Activated naive CD8-positive, alpha-beta T cell treated with anti-CD3 and anti-CD28 coated beads, Interleukin-2, amount 10 ng/mL, durations not matched to agents 7 days and 5 days (primary cell): ENCODE measurements around the gene RSPH1. TPM values are rescaled to one million over a fixed set of nuclear protein-coding genes. Genes with fewer than 3 reads are reported as not detected.
A peak's percentile ranks its signal among the peaks of the same experiment; 100 is the strongest.

Experiments
- ATAC-seq: fragments of 150-1000 bp; cut with Tn5 transposase; one replicate; pipeline ENCODE4 v1.10.0; 2021; ENCODE audit warnings: low read depth, moderate library complexity
- POLR2A ChIA-PET: fragments of 350-600 bp; sonication (Branson Sonifier 250); formaldehyde crosslinking; loops from one replicate; lab custom pipeline; 2021; ENCODE audit warnings: antibody characterized with exemption; lab: Charles Lee
- DNase-seq: peaks from one replicate; pipeline ENCODE4 v3.0.0; 2021
- H3K27ac Mint-ChIP-seq: one replicate; pipeline ENCODE4 v1.8.0; 2022; ENCODE audit warnings: mild to moderate bottlenecking, mixed read lengths
- H3K27me3 Mint-ChIP-seq: one replicate; pipeline ENCODE4 v1.8.0; 2022; ENCODE audit warnings: mild to moderate bottlenecking, moderate library complexity, mixed read lengths
- H3K36me3 Mint-ChIP-seq: one replicate; pipeline ENCODE4 v1.8.0; 2021; ENCODE audit warnings: mild to moderate bottlenecking, mixed read lengths
- H3K4me1 Mint-ChIP-seq: one replicate; pipeline ENCODE4 v1.8.0; 2021; ENCODE audit warnings: mixed read lengths
- H3K4me3 Mint-ChIP-seq: one replicate; pipeline ENCODE4 v1.8.0; 2022; ENCODE audit warnings: mild to moderate bottlenecking, moderate library complexity, mixed read lengths
- H3K9me3 Mint-ChIP-seq: one replicate; pipeline ENCODE4 v1.8.0; 2021; ENCODE audit warnings: mixed read lengths
- total RNA-seq, 2 experiments: library from RNA; stranded (reverse); gene quantifications; one replicate each; pipeline ENCODE4 v1.2.3, GENCODE V29; 2021

The RSPH1 gene
- total RNA-seq, 2 experiments from 2014 or later = not detected

DNA sequence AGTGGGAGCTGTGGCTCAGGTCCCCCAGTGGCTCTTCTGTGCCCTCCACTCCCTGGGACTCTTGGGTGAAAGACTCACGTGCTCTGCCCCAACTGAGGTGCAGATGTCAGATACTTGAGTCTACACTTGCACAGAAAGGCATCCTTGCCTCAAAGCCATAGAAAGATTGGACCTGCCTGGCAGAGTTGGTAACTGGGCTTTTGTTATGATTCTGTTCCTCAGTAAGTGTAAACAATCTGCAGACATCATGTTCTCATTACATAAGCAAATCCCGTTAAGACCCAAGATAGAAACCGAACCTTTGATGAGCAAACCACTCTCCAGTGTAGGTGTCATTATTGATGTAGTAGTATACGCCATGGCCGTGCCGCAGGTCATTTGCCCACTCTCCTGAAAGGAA lies 10.0 kb downstream of the RSPH1 start:
- Mint-ChIP-seq H3K4me1 (peaks cover 2% of the 10 kb centered on the region), H3K9me3 (peaks cover 4% of the 10 kb centered on the region), H3K27me3 (peaks cover 34% of the 10 kb centered on the region), H3K4me3 (no peak overlapping the region), H3K27ac (no peak overlapping the region), H3K36me3 (peaks cover 2% of the 10 kb centered on the region)
- no peak for DNase-seq
- POLR2A ChIA-PET = no interaction called here
- ATAC-seq = no peak

DNA sequence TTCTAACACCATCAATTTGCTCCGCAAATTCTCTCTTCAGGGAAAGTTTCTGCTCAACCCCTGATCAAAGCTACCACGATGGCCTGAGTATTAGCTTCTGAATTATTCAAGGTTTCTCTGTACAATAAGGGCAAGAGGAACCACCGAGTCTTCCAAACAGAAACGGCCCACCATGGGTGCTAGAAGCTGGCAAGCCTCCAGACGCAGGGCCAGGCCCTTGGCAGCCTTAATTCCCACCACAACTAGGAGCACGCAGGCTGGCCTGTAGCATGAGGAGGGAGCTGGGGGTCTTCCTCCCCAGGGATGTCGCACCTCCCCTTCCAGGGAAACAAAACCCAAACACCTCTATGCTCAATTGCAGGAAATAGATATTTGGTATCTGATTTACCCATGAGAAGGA lies 11.1 kb downstream of the RSPH1 start:
- Mint-ChIP-seq H3K27me3 (peaks cover 37% of the 10 kb centered on the region), H3K36me3 (peaks cover 2% of the 10 kb centered on the region), H3K27ac (no peak overlapping the region), H3K4me1 (no peaks in the 10 kb centered on the region), H3K9me3 (peaks cover 4% of the 10 kb centered on the region), H3K4me3 (no peak overlapping the region)
- ATAC-seq (no peak), DNase-seq (no peak)
- POLR2A ChIA-PET = no interaction called here

DNA sequence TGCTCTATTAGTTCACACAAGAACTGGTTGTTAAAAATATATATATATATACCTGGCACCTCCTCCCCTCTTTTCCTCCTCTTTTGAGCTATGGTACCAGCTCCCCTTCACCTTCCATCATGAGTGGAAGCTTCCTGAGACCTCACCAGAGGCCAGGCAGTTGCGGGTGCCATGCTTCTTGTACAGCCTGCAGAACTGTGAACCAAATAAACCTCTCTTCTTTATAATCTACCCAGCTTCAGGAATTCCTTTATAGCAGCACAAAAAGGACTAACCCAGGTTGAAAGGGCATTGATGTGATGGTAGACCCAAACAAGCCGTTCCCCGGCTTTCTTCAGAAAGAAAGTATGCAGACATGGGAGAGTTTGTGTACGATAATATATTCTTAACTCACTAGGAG lies 14.9 kb downstream of the RSPH1 start:
- DNase-seq = no peak
- H3K4me1 Mint-ChIP-seq = no peaks in the 10 kb centered on the region
- H3K9me3 Mint-ChIP-seq = no peaks in the 10 kb centered on the region
- ATAC-seq = no peak
- H3K27me3 Mint-ChIP-seq = peaks cover 19% of the 10 kb centered on the region
- H3K4me3 Mint-ChIP-seq = no peak overlapping the region
- no peaks in the 10 kb centered on the region for H3K36me3 Mint-ChIP-seq
- POLR2A ChIA-PET = no interaction called here
- H3K27ac Mint-ChIP-seq = no peak overlapping the region

DNA sequence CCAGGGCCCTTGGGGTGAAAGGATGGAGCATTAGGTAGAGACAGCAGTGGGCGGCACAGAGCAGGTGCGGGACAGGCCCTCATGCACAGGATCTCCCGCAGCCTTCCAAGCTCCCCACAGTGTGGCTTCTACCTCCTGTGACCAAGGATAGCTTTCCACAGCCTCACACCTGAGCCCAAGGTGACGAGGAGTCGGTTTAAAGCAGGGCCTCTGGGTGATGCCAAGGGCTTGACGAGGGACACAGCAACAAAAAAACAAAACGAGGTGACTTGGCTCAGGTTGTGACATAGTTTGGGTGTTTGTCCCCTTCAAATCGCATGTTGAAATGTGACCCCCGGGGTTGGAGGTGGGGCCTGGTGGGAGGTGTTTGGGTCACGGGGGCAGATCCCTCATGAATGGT lies 15.3 kb downstream of the RSPH1 start:
- H3K27ac Mint-ChIP-seq = no peak overlapping the region
- no peaks in the 10 kb centered on the region for H3K9me3 Mint-ChIP-seq
- H3K4me1 Mint-ChIP-seq = no peaks in the 10 kb centered on the region
- no peaks in the 10 kb centered on the region for H3K36me3 Mint-ChIP-seq
- DNase-seq = no peak
- peaks cover 20% of the 10 kb centered on the region for H3K27me3 Mint-ChIP-seq
- POLR2A ChIA-PET = no interaction called here
- no peak overlapping the region for H3K4me3 Mint-ChIP-seq
- no peak for ATAC-seq

DNA sequence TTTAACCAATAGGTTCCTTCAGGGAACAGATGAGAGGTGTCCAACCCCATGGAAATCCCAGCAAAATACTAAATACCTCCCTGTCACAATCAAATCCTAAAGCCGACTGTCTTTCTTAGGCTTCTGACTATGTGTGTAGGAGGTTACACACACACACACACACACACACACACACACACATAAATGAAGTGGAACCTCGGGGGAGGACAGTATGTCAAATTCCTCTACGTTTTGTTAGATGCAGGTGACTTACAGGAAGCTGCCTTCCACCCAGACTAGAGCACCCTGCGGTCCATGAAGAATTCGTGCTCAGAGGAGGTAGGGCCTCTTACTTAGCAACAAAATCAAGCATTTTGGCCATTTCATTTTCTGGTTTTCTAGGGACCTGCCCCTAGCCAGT lies 16.4 kb downstream of the RSPH1 start:
- H3K27ac Mint-ChIP-seq = no peak overlapping the region
- no peaks in the 10 kb centered on the region for H3K36me3 Mint-ChIP-seq
- POLR2A ChIA-PET = interaction anchor here (0.7 kb wide), 1 partner anchor 35 kb away, joined by 3 read pairs; no protein-coding TSS in a partner anchor

DNA sequence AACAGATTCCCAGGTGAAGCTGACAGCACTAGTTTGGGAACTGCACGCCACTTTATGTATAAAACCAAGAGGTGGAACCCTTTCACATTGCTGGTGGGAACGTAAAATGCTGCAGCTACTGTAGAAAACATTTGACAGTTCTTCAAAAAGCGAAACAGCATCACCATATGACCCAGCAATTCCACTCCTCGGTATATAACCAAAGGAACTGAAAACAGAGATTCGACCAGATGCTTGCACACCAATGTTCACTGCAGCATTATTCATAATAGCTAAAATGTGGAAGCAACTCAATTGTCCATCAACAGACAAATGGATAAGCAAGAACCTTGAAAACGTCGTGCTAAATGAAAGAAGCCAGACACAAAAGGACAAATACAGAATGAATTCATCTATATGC lies 17.5 kb downstream of the RSPH1 start:
- H3K27me3 Mint-ChIP-seq = peaks cover 11% of the 10 kb centered on the region
- ATAC-seq (no peak), DNase-seq (no peak)
- no peaks in the 10 kb centered on the region for H3K36me3 Mint-ChIP-seq
- no peaks in the 10 kb centered on the region for H3K9me3 Mint-ChIP-seq
- POLR2A ChIA-PET = no interaction called here
- H3K4me1 Mint-ChIP-seq = no peaks in the 10 kb centered on the region
- no peak overlapping the region for H3K4me3 Mint-ChIP-seq
- no peak overlapping the region for H3K27ac Mint-ChIP-seq

More for the DNA sequence above, 16.4 kb downstream of the RSPH1 start:
- Mint-ChIP-seq H3K4me3 (no peak overlapping the region), H3K27me3 (peaks cover 17% of the 10 kb centered on the region), H3K9me3 (no peaks in the 10 kb centered on the region), H3K4me1 (no peaks in the 10 kb centered on the region)
- no peak for ATAC-seq
- no peak for DNase-seq

DNA sequence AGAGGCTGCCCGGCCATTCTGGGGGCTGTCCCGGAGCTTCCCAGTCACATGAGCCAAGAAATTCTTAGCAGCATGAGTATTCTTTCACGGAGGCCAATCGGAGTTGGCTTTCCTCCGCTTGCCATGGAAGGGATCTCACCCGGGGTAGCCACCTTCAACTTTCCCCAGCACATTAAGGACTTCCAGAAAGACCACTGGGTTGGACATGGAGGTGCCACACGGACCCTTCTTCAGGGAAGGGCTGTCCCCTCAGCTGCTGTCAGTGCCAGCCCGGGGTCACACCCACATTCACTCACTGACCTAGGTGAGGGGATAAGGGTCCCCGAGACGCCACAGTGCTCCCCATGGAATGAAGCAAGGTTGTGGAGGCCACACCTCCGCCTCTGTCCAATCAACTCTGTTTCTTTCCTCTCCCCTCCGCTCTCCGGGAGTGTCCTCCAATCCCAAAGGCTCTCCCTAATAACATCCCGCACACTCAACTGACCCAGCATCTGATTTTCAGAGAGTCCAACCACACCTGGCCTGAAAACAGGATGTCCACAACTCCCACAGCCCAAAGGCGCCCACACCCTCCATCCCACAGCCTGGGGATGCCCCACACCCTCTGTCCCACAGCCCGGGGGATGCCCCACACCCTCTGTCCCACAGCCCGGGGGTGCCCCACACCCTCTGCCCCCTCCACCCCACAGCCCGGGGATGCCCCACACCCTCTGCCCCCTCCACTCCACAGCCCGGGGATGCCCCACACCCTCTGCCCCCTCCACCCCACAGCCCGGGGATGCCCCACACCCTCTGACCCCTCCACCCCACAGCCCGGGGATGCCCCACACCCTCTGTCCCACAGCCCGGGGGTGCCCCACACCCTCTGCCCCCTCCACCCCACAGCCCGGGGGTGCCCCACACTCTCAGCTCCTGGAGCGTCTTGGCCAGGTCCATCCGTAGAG lies 19.4 kb downstream of the RSPH1 start:
- no peak for DNase-seq
- no peaks in the 10 kb centered on the region for H3K36me3 Mint-ChIP-seq
- H3K27me3 Mint-ChIP-seq = peaks cover 9% of the 10 kb centered on the region
- POLR2A ChIA-PET = no interaction called here
- no peaks in the 10 kb centered on the region for H3K9me3 Mint-ChIP-seq
- no peak for ATAC-seq
- no peaks in the 10 kb centered on the region for H3K4me1 Mint-ChIP-seq
- H3K4me3 Mint-ChIP-seq = no peak overlapping the region
- H3K27ac Mint-ChIP-seq = peak overlapping the region; percentile 53

DNA sequence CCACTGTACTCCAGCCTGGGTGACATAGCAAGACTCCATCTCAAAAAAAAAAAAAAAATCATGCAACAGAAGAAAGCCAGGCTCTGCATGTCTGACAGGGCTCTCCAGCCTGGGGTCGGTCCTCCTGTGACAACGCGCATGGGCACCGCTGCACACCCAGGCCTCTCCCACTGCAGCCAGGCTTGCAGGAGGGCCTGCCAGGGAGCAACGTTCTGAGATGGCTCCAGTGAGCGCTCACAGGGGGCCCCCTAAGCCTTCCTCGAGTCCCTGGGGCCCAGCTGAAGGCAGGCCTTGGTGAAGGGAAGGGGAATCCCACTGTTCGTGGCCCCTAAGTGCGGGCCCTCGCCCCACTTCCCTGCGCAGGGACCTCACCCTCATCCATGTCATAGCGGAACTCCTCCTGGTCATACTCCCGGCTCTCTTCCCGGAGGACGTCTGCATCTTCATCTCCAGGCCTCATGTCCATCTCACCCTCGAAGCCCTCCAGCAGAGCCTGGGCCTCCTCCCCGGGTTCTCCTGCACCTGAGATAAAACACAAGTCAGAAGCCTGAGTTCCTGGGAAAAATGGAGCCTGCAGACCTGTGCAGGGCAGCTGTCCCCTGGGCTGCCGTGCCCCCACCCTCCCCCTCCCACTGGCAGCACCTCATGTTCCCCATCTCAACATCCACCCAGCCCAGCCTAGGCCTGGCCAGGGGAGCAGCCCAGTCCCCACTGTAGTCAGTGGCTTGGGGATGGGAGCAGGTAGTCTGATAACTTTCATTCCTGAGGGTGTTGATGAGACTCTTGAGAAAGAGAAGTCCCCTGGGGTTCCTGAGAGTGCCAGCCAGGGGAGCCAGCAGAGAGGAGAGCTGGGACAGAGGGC lies 20.3 kb downstream of the RSPH1 start:
- POLR2A ChIA-PET = no interaction called here
- ATAC-seq (no peak), DNase-seq (no peak)
- no peaks in the 10 kb centered on the region for H3K4me1 Mint-ChIP-seq
- no peak overlapping the region for H3K27ac Mint-ChIP-seq
- H3K27me3 Mint-ChIP-seq = peaks cover 8% of the 10 kb centered on the region
- no peak overlapping the region for H3K4me3 Mint-ChIP-seq
- no peaks in the 10 kb centered on the region for H3K36me3 Mint-ChIP-seq
- no peaks in the 10 kb centered on the region for H3K9me3 Mint-ChIP-seq

DNA sequence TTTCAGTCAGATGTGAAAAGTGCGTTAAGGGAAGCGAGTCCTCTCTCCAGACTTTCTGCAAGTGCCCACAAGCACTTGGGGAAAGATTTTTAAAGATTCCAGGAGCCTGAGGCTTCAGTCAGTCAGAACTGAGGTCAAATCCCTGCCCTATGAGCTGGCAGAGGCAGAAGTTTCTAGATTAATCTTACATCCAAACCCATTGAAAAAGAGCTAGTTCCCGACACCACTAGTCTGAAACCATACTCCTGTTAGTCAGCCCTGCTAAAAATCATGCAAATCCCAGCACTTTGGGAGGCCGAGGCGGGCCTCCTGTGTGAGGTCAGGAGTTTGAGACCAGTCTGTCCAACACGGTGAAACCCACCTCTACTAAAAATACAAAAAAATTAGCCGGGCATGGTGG lies 21.0 kb downstream of the RSPH1 start:
- H3K27ac Mint-ChIP-seq = no peak overlapping the region
- H3K36me3 Mint-ChIP-seq = no peaks in the 10 kb centered on the region
- DNase-seq (no peak), ATAC-seq (no peak)
- POLR2A ChIA-PET = no interaction called here
- H3K4me3 Mint-ChIP-seq = no peak overlapping the region
- no peaks in the 10 kb centered on the region for H3K9me3 Mint-ChIP-seq
- H3K4me1 Mint-ChIP-seq = no peaks in the 10 kb centered on the region
- peaks cover 4% of the 10 kb centered on the region for H3K27me3 Mint-ChIP-seq

DNA sequence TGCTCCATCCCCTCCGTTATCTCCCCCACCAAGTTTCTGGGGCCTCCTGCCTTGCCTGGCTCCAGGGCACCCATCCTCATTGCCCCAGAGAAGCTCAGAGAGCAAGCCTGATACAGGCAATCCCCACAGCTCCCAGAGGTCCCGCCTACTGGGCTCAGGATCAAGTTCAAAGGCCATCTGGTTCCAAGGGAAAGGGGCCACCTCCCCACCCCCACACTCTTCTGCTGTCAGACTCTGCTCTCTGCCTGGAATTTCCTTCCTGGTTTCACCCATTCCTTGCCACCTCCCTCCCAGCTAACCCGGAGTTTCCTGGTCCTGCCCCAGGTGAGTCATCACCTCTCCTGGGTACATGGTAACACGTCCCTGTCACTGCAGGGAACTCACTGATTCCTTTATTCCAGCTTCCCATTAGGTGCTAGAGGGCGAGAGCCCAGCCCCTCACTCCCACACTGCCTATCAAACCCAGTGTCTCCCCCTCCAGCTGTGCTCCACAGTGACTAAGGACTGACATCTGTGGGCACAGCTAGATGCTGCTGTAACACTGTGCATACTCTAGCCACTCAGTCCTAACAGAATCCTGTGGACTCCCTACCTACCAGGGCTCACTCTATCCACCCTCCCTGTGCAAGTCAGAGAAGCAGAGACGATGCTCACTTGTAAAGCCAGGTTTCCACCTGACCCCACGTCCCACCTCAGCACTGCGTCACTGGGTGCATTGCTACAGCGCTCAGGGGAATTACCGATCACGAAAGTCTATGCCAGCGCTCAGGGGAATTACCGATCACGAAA lies 21.8 kb downstream of the RSPH1 start:
- POLR2A ChIA-PET = no interaction called here
- Mint-ChIP-seq H3K27me3 (peaks cover 3% of the 10 kb centered on the region), H3K4me1 (no peaks in the 10 kb centered on the region), H3K4me3 (no peak overlapping the region), H3K36me3 (no peaks in the 10 kb centered on the region), H3K9me3 (no peaks in the 10 kb centered on the region), H3K27ac (no peak overlapping the region)
- ATAC-seq (no peak), DNase-seq (no peak)

DNA sequence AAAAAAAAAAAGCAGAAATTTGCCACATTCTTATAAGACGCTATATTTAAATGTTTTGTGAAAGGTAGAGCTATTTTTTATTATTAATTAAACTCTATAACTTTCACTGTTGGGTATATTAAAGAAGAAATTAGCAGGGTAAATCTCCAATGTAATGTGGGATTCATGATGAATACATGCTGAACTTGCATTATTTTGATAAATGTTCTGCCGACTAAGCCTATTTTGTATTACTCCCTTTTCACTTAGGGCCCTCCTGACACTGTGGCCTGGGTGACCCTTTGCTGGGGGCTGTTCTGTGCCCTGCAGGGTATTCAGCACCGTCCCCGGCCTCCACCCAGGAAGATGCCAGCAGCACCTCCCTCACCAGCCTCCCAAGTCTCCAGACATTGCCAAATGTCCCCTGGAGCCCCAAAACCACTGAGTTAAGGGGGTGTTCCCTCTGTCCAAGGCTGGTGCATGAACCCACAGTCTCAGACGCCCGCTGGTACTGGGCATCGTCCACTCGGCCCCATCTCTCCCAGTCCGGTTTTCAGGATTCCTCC lies 22.5 kb downstream of the RSPH1 start:
- DNase-seq (no peak), ATAC-seq (no peak)
- H3K36me3 Mint-ChIP-seq = no peaks in the 10 kb centered on the region
- H3K4me1 Mint-ChIP-seq = peaks cover 2% of the 10 kb centered on the region
- no peak overlapping the region for H3K27ac Mint-ChIP-seq
- H3K4me3 Mint-ChIP-seq = no peak overlapping the region
- H3K27me3 Mint-ChIP-seq = peaks cover 3% of the 10 kb centered on the region
- no peaks in the 10 kb centered on the region for H3K9me3 Mint-ChIP-seq
- POLR2A ChIA-PET = no interaction called here

DNA sequence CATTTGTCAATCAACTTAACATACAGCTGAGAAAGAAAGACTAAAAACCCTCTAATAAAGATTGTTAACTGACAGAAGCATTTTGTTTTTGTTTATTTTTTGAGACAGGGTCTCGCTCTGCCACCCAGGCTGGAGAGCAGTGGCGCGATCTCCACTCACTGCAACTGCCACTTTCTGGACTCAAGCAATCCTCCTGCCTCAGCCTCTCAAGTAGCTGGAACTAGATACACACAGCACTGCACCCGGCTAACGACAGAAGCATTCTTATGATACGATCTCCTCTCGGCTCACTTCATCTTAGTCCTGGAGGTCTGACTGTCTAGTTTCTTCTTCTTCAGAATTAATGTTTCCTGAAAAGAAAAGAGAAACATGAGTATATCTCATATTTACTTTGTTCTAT lies 23.5 kb downstream of the RSPH1 start:
- Mint-ChIP-seq H3K27me3 (peaks cover 3% of the 10 kb centered on the region), H3K4me3 (no peak overlapping the region), H3K27ac (no peak overlapping the region), H3K4me1 (peaks cover 9% of the 10 kb centered on the region), H3K9me3 (no peaks in the 10 kb centered on the region), H3K36me3 (no peaks in the 10 kb centered on the region)
- POLR2A ChIA-PET = no interaction called here
- ATAC-seq = no peak
- no peak for DNase-seq
